ENCODE measurements around the gene PKNOX2.

DNA sequence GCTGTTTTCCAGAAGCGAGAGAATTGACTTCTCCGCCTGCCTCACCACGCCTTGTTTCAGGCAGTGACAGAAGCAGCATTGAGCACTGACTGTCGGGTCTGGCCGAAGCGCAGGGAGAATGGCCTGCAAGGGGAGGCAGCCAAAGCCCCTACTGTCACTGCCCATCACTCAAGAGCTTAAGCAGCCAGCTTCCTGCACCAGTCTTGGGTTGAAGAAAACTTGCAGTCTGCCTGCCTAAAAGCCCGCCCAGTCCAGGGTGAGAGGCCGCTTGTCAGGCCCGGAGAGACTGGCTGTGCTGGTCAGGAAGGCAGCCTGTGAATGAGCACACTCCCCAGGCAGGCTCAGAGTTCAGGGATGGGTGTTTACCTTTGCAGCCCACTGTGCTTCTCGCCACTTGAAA lies 108.3 kb downstream of the PKNOX2 start:
- TF ChIP-seq, protein P1, sequence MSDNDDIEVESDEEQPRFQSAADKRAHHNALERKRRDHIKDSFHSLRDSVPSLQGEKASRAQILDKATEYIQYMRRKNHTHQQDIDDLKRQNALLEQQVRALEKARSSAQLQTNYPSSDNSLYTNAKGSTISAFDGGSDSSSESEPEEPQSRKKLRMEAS (CRISPR knock-in tag; IDR thresholded peaks at IDR 0.05) = no peak
- TF ChIP-seq TCF7 (CRISPR knock-in tag; IDR thresholded peaks at IDR 0.05; ENCODE audit: low read depth) = no peak
- TF ChIP-seq, protein P2, sequence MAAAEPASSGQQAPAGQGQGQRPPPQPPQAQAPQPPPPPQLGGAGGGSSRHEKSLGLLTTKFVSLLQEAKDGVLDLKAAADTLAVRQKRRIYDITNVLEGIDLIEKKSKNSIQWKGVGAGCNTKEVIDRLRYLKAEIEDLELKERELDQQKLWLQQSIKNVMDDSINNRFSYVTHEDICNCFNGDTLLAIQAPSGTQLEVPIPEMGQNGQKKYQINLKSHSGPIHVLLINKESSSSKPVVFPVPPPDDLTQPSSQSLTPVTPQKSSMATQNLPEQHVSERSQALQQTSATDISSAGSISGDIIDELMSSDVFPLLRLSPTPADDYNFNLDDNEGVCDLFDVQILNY (CRISPR knock-in tag; IDR thresholded peaks at IDR 0.05) = no peak
- TF ChIP-seq, protein P3, sequence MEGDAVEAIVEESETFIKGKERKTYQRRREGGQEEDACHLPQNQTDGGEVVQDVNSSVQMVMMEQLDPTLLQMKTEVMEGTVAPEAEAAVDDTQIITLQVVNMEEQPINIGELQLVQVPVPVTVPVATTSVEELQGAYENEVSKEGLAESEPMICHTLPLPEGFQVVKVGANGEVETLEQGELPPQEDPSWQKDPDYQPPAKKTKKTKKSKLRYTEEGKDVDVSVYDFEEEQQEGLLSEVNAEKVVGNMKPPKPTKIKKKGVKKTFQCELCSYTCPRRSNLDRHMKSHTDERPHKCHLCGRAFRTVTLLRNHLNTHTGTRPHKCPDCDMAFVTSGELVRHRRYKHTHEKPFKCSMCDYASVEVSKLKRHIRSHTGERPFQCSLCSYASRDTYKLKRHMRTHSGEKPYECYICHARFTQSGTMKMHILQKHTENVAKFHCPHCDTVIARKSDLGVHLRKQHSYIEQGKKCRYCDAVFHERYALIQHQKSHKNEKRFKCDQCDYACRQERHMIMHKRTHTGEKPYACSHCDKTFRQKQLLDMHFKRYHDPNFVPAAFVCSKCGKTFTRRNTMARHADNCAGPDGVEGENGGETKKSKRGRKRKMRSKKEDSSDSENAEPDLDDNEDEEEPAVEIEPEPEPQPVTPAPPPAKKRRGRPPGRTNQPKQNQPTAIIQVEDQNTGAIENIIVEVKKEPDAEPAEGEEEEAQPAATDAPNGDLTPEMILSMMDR (IDR thresholded peaks at IDR 0.05) = no peak
- TF ChIP-seq NFE2L1 (CRISPR knock-in tag; IDR thresholded peaks at IDR 0.05) = no peak
- TF ChIP-seq, protein P4, sequence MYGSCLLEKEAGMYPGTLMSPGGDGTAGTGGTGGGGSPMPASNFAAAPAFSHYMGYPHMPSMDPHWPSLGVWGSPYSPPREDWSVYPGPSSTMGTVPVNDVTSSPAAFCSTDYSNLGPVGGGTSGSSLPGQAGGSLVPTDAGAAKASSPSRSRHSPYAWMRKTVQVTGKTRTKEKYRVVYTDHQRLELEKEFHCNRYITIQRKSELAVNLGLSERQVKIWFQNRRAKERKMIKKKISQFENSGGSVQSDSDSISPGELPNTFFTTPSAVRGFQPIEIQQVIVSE (CRISPR knock-in tag; IDR thresholded peaks at IDR 0.05; ENCODE audit: borderline replicate concordance) = no peak
- TF ChIP-seq KAT7 (CRISPR knock-in tag; IDR thresholded peaks at IDR 0.05; ENCODE audit: borderline replicate concordance) = no peak
- TF ChIP-seq, protein P5, sequence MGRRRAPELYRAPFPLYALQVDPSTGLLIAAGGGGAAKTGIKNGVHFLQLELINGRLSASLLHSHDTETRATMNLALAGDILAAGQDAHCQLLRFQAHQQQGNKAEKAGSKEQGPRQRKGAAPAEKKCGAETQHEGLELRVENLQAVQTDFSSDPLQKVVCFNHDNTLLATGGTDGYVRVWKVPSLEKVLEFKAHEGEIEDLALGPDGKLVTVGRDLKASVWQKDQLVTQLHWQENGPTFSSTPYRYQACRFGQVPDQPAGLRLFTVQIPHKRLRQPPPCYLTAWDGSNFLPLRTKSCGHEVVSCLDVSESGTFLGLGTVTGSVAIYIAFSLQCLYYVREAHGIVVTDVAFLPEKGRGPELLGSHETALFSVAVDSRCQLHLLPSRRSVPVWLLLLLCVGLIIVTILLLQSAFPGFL (CRISPR knock-in tag; IDR thresholded peaks at IDR 0.05; ENCODE audit: borderline replicate concordance) = no peak
- no peak for TF ChIP-seq ATF1 (CRISPR knock-in tag; IDR thresholded peaks at IDR 0.05)
- TF ChIP-seq TEAD4 (CRISPR knock-in tag; IDR thresholded peaks at IDR 0.05) = no peak

Data from WTC11 (cell line).